Hematopoietic multipotent progenitor cell treated with erythropoietin and hydrocortisone succinate and interleukin-3 and kit ligand, for 17 days (in vitro differentiated cells): ENCODE measurements around the gene HABP2.

Source experiments
- DNase-seq: peaks from one replicate; pipeline ENCODE4 v3.0.0-alpha.2; 2015; ENCODE audit warnings: low spot score

HABP2 gene

GRCh38 chr10:113527211-113527906 lies 25.5 kb upstream of the HABP2 start:
- DNase-seq, result no peak

GRCh38 chr10:113528876-113529275 lies 24.0 kb upstream of the HABP2 start:
- no peak for DNase-seq

- DNase-seq, result no peak
Measured at GRCh38 chr10:113529575-113529974, 23.3 kb upstream of the HABP2 start.

GRCh38 chr10:113530476-113530875 lies 22.4 kb upstream of the HABP2 start:
- DNase-seq, result no peak

GRCh38 chr10:113532724-113533123 lies 20.1 kb upstream of the HABP2 start:
- DNase-seq, result no peak

GRCh38 chr10:113533801-113534200 lies 19.1 kb upstream of the HABP2 start:
- no peak for DNase-seq

GRCh38 chr10:113534423-113534822 lies 18.4 kb upstream of the HABP2 start:
- no peak for DNase-seq

GRCh38 chr10:113537672-113538071 lies 15.2 kb upstream of the HABP2 start:
- DNase-seq, result no peak

GRCh38 chr10:113538151-113538550 lies 14.7 kb upstream of the HABP2 start:
- no peak for DNase-seq

GRCh38 chr10:113539789-113540188 lies 13.1 kb upstream of the HABP2 start:
- DNase-seq, result no peak

GRCh38 chr10:113540845-113541548 lies 11.9 kb upstream of the HABP2 start:
- DNase-seq, result no peak

GRCh38 chr10:113541549-113541927 lies 11.3 kb upstream of the HABP2 start:
- no peak for DNase-seq

GRCh38 chr10:113543107-113543955 lies 9.5 kb upstream of the HABP2 start:
- DNase-seq, result no peak

GRCh38 chr10:113544392-113544791 lies 8.5 kb upstream of the HABP2 start:
- no peak for DNase-seq

- no peak for DNase-seq
Measured at GRCh38 chr10:113547426-113547825, 5.4 kb upstream of the HABP2 start.

- DNase-seq, result no peak
Measured at GRCh38 chr10:113549856-113550255, 3.0 kb upstream of the HABP2 start.

- no peak for DNase-seq
Measured at GRCh38 chr10:113550365-113550764, 2.5 kb upstream of the HABP2 start.

GRCh38 chr10:113552014-113552413 lies 839 bp upstream of the HABP2 start:
- no peak for DNase-seq

- DNase-seq, result no peak
Measured at GRCh38 chr10:113553149-113553548, 296 bp downstream of the HABP2 start.

GRCh38 chr10:113554214-113554613 lies 1.4 kb downstream of the HABP2 start:
- DNase-seq, result no peak

GRCh38 chr10:113555245-113555644 lies 2.4 kb downstream of the HABP2 start:
- no peak for DNase-seq

- DNase-seq, result no peak
Measured at GRCh38 chr10:113555751-113556150, 2.9 kb downstream of the HABP2 start.

GRCh38 chr10:113557424-113557862 lies 4.6 kb downstream of the HABP2 start:
- no peak for DNase-seq
